ENCODE measurements around the gene NAALADL2. TPM values are rescaled to one million over a fixed set of nuclear protein-coding genes. Genes with fewer than 3 reads are reported as not detected.

The NAALADL2 gene
- total and polyA plus RNA-seq, 9 of the 15 experiments (the other 6 are each of a cell fraction or from before 2014, with no cell fraction given) = 0.29 to 1.1 (median 0.79) TPM; not detected in 1

DNA sequence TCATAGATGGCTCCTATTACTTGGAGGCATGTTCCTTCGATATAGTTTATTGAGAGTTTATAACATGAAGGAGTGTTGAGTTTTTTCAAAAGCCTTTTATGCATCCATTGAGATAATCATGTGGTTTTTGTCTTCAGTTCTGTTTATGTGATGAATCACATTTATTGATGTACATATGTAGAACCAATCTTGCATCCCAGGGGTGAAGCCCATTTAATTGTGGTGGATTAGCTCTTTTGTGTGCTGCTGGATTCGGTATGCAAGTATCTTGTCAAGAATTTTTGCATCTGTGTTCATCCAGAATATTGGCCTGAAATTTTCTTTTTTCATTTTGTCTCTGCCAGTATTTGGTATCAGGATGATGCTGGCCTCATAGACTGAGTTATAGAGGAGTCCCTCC lies 81.0 kb downstream of the NAALADL2 start (continued):
- TF ChIP-seq SP2 (IDR thresholded peaks at IDR 0.05; ENCODE audit: extremely low read depth, low read depth, low read length, poor library complexity, severe bottlenecking) = no peak
- TF ChIP-seq, protein P1, sequence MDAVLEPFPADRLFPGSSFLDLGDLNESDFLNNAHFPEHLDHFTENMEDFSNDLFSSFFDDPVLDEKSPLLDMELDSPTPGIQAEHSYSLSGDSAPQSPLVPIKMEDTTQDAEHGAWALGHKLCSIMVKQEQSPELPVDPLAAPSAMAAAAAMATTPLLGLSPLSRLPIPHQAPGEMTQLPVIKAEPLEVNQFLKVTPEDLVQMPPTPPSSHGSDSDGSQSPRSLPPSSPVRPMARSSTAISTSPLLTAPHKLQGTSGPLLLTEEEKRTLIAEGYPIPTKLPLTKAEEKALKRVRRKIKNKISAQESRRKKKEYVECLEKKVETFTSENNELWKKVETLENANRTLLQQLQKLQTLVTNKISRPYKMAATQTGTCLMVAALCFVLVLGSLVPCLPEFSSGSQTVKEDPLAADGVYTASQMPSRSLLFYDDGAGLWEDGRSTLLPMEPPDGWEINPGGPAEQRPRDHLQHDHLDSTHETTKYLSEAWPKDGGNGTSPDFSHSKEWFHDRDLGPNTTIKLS (IDR thresholded peaks at IDR 0.05; ENCODE audit: borderline replicate concordance, low read depth) = no peak
- TF ChIP-seq ZC3H8 (IDR thresholded peaks at IDR 0.05) = no peak
- no peak for TF ChIP-seq ZNF551 (CRISPR knock-in tag; IDR thresholded peaks at IDR 0.05)

DNA sequence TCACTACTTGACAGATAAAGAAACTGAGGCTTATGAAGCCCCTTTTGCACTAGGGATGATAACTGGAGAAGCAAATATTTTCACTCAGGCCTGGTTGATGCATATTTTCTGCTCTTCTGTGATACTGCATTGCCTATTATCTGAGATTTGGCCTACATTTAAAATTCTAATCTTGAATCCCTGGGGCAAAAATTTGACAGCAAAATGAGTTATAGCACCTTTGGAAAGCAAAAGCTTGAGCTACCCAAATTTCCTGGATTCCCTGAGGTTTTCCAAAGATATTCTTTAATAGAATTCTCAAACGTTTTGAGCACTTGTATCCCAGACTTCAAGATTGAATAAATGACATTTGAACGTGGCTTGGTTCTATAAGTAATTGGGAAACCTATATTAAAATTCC lies 86.1 kb downstream of the NAALADL2 start:
- 0% methylated on average over 2 of the region's 2 CpGs for WGBS (ENCODE audit: insufficient coverage, low coverage, missing lambda C conversion rate)
- POLR2A ChIA-PET = no interaction called here
- TF ChIP-seq, protein P2, sequence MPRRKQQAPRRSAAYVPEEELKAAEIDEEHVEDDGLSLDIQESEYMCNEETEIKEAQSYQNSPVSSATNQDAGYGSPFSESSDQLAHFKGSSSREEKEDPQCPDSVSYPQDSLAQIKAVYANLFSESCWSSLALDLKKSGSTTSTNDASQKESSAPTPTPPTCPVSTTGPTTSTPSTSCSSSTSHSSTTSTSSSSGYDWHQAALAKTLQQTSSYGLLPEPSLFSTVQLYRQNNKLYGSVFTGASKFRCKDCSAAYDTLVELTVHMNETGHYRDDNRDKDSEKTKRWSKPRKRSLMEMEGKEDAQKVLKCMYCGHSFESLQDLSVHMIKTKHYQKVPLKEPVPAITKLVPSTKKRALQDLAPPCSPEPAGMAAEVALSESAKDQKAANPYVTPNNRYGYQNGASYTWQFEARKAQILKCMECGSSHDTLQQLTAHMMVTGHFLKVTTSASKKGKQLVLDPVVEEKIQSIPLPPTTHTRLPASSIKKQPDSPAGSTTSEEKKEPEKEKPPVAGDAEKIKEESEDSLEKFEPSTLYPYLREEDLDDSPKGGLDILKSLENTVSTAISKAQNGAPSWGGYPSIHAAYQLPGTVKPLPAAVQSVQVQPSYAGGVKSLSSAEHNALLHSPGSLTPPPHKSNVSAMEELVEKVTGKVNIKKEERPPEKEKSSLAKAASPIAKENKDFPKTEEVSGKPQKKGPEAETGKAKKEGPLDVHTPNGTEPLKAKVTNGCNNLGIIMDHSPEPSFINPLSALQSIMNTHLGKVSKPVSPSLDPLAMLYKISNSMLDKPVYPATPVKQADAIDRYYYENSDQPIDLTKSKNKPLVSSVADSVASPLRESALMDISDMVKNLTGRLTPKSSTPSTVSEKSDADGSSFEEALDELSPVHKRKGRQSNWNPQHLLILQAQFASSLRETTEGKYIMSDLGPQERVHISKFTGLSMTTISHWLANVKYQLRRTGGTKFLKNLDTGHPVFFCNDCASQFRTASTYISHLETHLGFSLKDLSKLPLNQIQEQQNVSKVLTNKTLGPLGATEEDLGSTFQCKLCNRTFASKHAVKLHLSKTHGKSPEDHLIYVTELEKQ (CRISPR knock-in tag; IDR thresholded peaks at IDR 0.05) = no peak
- TF ChIP-seq ILK (tag; IDR thresholded peaks at IDR 0.05; ENCODE audit: borderline replicate concordance, low read depth) = no peak
- no peak for TF ChIP-seq KDM1A (IDR thresholded peaks at IDR 0.05)
- TF ChIP-seq MAZ (CRISPR knock-in tag; conservative IDR thresholded peaks at IDR 0.05 in 1 of 2, IDR thresholded peaks at IDR 0.05 in 1 of 2) = no peak
- no peak for TF ChIP-seq SMAD2 (IDR thresholded peaks at IDR 0.05; ENCODE audit: low read depth, low read length)
- TF ChIP-seq, protein P3, sequence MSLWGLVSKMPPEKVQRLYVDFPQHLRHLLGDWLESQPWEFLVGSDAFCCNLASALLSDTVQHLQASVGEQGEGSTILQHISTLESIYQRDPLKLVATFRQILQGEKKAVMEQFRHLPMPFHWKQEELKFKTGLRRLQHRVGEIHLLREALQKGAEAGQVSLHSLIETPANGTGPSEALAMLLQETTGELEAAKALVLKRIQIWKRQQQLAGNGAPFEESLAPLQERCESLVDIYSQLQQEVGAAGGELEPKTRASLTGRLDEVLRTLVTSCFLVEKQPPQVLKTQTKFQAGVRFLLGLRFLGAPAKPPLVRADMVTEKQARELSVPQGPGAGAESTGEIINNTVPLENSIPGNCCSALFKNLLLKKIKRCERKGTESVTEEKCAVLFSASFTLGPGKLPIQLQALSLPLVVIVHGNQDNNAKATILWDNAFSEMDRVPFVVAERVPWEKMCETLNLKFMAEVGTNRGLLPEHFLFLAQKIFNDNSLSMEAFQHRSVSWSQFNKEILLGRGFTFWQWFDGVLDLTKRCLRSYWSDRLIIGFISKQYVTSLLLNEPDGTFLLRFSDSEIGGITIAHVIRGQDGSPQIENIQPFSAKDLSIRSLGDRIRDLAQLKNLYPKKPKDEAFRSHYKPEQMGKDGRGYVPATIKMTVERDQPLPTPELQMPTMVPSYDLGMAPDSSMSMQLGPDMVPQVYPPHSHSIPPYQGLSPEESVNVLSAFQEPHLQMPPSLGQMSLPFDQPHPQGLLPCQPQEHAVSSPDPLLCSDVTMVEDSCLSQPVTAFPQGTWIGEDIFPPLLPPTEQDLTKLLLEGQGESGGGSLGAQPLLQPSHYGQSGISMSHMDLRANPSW (CRISPR knock-in tag; IDR thresholded peaks at IDR 0.05) = no peak
- no peak for TF ChIP-seq CEBPB (tag; IDR thresholded peaks at IDR 0.05)
- no peak for TF ChIP-seq TFAM (CRISPR knock-in tag; conservative IDR thresholded peaks at IDR 0.05)
- TF ChIP-seq KDM5B (IDR thresholded peaks at IDR 0.05; ENCODE audit: insufficient replicate concordance, low read depth, low read length) = no peak

More for the DNA sequence above, 86.1 kb downstream of the NAALADL2 start:
- Histone ChIP-seq H3K4me2 (ENCODE audit: insufficient read depth, low read length) (no peak overlapping the region), H4K20me1 (replicated peaks; ENCODE audit: control insufficient read depth, insufficient read depth, low read length) (no peaks in the 10 kb centered on the region), H3K9me3 (replicated peaks; ENCODE audit: control insufficient read depth, insufficient read depth, low read depth, low read length) (no peaks in the 10 kb centered on the region), H3K4me3 (no peak overlapping the region), H2AFZ (ENCODE audit: low read depth, low read length) (no peak overlapping the region), H3K9me1 (ENCODE audit: control insufficient read depth, insufficient read depth, low read length) (no peaks in the 10 kb centered on the region), H3K36me3 (ENCODE audit: control insufficient read depth, insufficient read depth, low read length) (no peaks in the 10 kb centered on the region), H3K27ac (ENCODE audit: extremely low read depth, low read depth, low read length) (no peak overlapping the region), H3K9ac (ENCODE audit: insufficient read depth in 1 of 2, low read depth in 2 of 2, low read length in 2 of 2) (no peak overlapping the region), H3K4me1 (replicated peaks in 1 of 2; ENCODE audit: control insufficient read depth in 2 of 2, insufficient read depth in 2 of 2, low read length in 2 of 2) (no peaks in the 10 kb centered on the region), H3K79me2 (ENCODE audit: control insufficient read depth, insufficient read depth, low read length) (no peaks in the 10 kb centered on the region), H3K27me3 (ENCODE audit: control insufficient read depth in 2 of 2, insufficient read depth in 2 of 2, low read length in 2 of 2) (no peaks in the 10 kb centered on the region)
- ATAC-seq (no peak), DNase-seq (ENCODE audit: extremely low read depth in 1 of 4, low spot score in 3 of 4) (no peak), FAIRE-seq (no peak)
- CTCF ChIA-PET (ENCODE audit: low intra/inter-chr PET ratio) = no interaction called here
- in situ Hi-C loops (cut with MboI) (no loop called here), intact Hi-C loops (cut with micrococcal nuclease) (no loop called here)
- no TSS peak for BruUV-seq (replicated peaks)
